Measurements from ENCODE around the gene MEAK7. TPM values are rescaled to one million over a fixed set of nuclear protein-coding genes. Genes with fewer than 3 reads are reported as not detected.
"Not testable (repeated sequence)": the region's sequence is repeated elsewhere in the genome, so short reads cannot be mapped to it uniquely, and the experiment has no call there.

MEAK7 gene
- total RNA-seq, 2 donors from 2014 or later: 13.8 to 23.2 TPM

- peaks cover 21 to 55% of the 10 kb centered on the region in 2 donors for H3K4me1 ChIP-seq (ENCODE audit: control insufficient read depth in 1 of 2, low read depth in 2 of 2)
- H3K27me3 ChIP-seq (replicated peaks; ENCODE audit: insufficient read depth): no peaks in the 10 kb centered on the region
- peak overlapping the region; percentile 55 to 71 for H3K27ac ChIP-seq
- H3K9me3 ChIP-seq: no peaks in the 10 kb centered on the region
- TF ChIP-seq CTCF (IDR thresholded peaks at IDR 0.05): no peak
- peak overlapping the region; percentile 65 for H3K4me3 ChIP-seq
- DNase-seq (ENCODE audit: low spot score) (no peak), ATAC-seq (ENCODE audit: insufficient number of reproducible peaks, low FRiP score, low read depth) (peak; percentile 5)
- H3K36me3 ChIP-seq: no peaks in the 10 kb centered on the region
Measured at GRCh38 chr16:84527532-84528269, 23.2 kb upstream of the MEAK7 start.

- H3K27ac ChIP-seq: peak overlapping the region; percentile 55 to 71
- peak overlapping the region; percentile 65 for H3K4me3 ChIP-seq
- no peak for DNase-seq (ENCODE audit: low spot score)
Measured at GRCh38 chr16:84526794-84527531, 22.5 kb upstream of the MEAK7 start.

GRCh38 chr16:84524941-84525581 lies 20.6 kb upstream of the MEAK7 start:
- not testable (repeated sequence) for H3K4me3 ChIP-seq; DNase-seq (ENCODE audit: low spot score); H3K9me3 ChIP-seq; H3K27me3 ChIP-seq (replicated peaks; ENCODE audit: insufficient read depth); ATAC-seq (ENCODE audit: insufficient number of reproducible peaks, low FRiP score, low read depth); H3K36me3 ChIP-seq; H3K27ac ChIP-seq
- peaks cover 14 to 28% of the 10 kb centered on the region in 2 donors for H3K4me1 ChIP-seq (ENCODE audit: control insufficient read depth in 1 of 2, low read depth in 2 of 2)

More at GRCh38 chr16:84526794-84527531, 22.5 kb upstream of the MEAK7 start:
- Histone ChIP-seq H3K4me1 (ENCODE audit: control insufficient read depth in 1 of 2, low read depth in 2 of 2) (peaks cover 20 to 47% of the 10 kb centered on the region in 2 donors), H3K27me3 (replicated peaks; ENCODE audit: insufficient read depth) (no peaks in the 10 kb centered on the region), H3K9me3 (no peaks in the 10 kb centered on the region), H3K36me3 (no peaks in the 10 kb centered on the region)
- peak; percentile 41 for ATAC-seq (ENCODE audit: insufficient number of reproducible peaks, low FRiP score, low read depth)
- no peak for TF ChIP-seq CTCF (IDR thresholded peaks at IDR 0.05)

- Histone ChIP-seq H3K9me3 (no peaks in the 10 kb centered on the region), H3K4me3 (no peak overlapping the region), H3K36me3 (no peaks in the 10 kb centered on the region), H3K27me3 (replicated peaks; ENCODE audit: insufficient read depth) (no peaks in the 10 kb centered on the region), H3K4me1 (ENCODE audit: control insufficient read depth in 1 of 2, low read depth in 2 of 2) (peaks cover 14 to 28% of the 10 kb centered on the region in 2 donors), H3K27ac (no peak overlapping the region)
- no peak for DNase-seq (ENCODE audit: low spot score)
- ATAC-seq (ENCODE audit: insufficient number of reproducible peaks, low FRiP score, low read depth): no peak
- TF ChIP-seq CTCF (IDR thresholded peaks at IDR 0.05): no peak
Measured at GRCh38 chr16:84524346-84524920, 20.0 kb upstream of the MEAK7 start.

- H3K9me3 ChIP-seq: no peaks in the 10 kb centered on the region
- H3K36me3 ChIP-seq: no peaks in the 10 kb centered on the region
- no peak for TF ChIP-seq CTCF (IDR thresholded peaks at IDR 0.05)
- H3K27ac ChIP-seq: no peak overlapping the region
- ATAC-seq (ENCODE audit: insufficient number of reproducible peaks, low FRiP score, low read depth) (no peak), DNase-seq (ENCODE audit: low spot score) (no peak)
- no peaks in the 10 kb centered on the region for H3K27me3 ChIP-seq (replicated peaks; ENCODE audit: insufficient read depth)
- H3K4me1 ChIP-seq (ENCODE audit: control insufficient read depth in 1 of 2, low read depth in 2 of 2): peaks cover 0 to 2% of the 10 kb centered on the region in 2 donors
- no peak overlapping the region for H3K4me3 ChIP-seq
Measured at GRCh38 chr16:84521497-84521770, 17.0 kb upstream of the MEAK7 start.
